Tibial nerve (tissue), 4 donors: Measurements from ENCODE around the gene ARPC5L. TPM values are rescaled to one million over a fixed set of nuclear protein-coding genes. Genes with fewer than 3 reads are reported as not detected.

Experiments
- DNase-seq, 2 donors: peaks; one replicate each; pipeline ENCODE4 v3.0.0-alpha.2; 2019; ENCODE audit warnings: low spot score in 2 of 2
- H3K27ac ChIP-seq, 4 donors: fragments of 200-600 bp; sonication (generic) in 3 of 4; one replicate each; pipeline ENCODE4 v1.5.1; 2017 to 2019; ENCODE audit warnings: mild to moderate bottlenecking in 1 of 4
- H3K27me3 ChIP-seq, 2 donors: fragments of 200-600 bp; sonication (generic) in 1 of 2; one replicate each; pipeline versions ENCODE4 v1.5.1 to v1.6.0; 2017 to 2019
- H3K36me3 ChIP-seq, 3 donors: fragments of 200-600 bp; sonication (generic); one replicate each; pipeline ENCODE4 v1.5.1; 2018 to 2019
- H3K4me1 ChIP-seq, 4 donors: fragments of 200-600 bp; sonication (generic) in 3 of 4; one replicate each; pipeline ENCODE4 v1.5.1; 2017 to 2019
- H3K4me3 ChIP-seq, 4 donors: fragments of 200-600 bp; sonication (generic) in 3 of 4; one replicate each; pipeline ENCODE4 v1.5.1; 2017 to 2019; ENCODE audit warnings: mild to moderate bottlenecking in 1 of 4, moderate library complexity in 1 of 4
- H3K9me3 ChIP-seq, 4 donors: fragments of 200-600 bp; sonication (generic) in 3 of 4; one replicate each; pipeline ENCODE4 v1.5.1; 2017 to 2019
- CTCF ChIP-seq, 5 experiments: fragments of 200-600 bp in 3 of 5; fragments of 450-650 bp in 2 of 5; sonication (generic) in 3 of 5; IDR thresholded peaks; one replicate each; pipeline ENCODE4 v1.5.1; 2016 to 2019; ENCODE audit warnings: antibody characterized with exemption in 5 of 5, mild to moderate bottlenecking in 3 of 5, moderate library complexity in 2 of 5
- EP300 ChIP-seq, 2 donors: sonication (generic); formaldehyde crosslinking; IDR thresholded peaks; one replicate each; pipeline ENCODE4 v1.6.1; 2017; ENCODE audit warnings: antibody characterized with exemption in 2 of 2, mild to moderate bottlenecking in 1 of 2
- POLR2A ChIP-seq, 2 donors: fragments of 450-650 bp; IDR thresholded peaks; one replicate each; pipeline ENCODE4 v1.6.1; 2017; ENCODE audit warnings: antibody characterized with exemption in 2 of 2, mild to moderate bottlenecking in 2 of 2, moderate library complexity in 2 of 2
- WGBS, 2 donors: methylation state at CpG; one replicate each; pipeline ENCODE4 v1.1.5; 2018; 5-methylcytosine and 5-hydroxymethylcytosine counted together
- total RNA-seq, 4 donors: library from RNA; depleted of rRNA; stranded (reverse); fragments of >200 nt; gene quantifications; one replicate each; pipeline ENCODE4 v1.1.0, GENCODE V29; 2016

Gene ARPC5L
- total RNA-seq, 4 donors from 2014 or later, result 21.6 to 25.3 (median 24.2) TPM

DNA sequence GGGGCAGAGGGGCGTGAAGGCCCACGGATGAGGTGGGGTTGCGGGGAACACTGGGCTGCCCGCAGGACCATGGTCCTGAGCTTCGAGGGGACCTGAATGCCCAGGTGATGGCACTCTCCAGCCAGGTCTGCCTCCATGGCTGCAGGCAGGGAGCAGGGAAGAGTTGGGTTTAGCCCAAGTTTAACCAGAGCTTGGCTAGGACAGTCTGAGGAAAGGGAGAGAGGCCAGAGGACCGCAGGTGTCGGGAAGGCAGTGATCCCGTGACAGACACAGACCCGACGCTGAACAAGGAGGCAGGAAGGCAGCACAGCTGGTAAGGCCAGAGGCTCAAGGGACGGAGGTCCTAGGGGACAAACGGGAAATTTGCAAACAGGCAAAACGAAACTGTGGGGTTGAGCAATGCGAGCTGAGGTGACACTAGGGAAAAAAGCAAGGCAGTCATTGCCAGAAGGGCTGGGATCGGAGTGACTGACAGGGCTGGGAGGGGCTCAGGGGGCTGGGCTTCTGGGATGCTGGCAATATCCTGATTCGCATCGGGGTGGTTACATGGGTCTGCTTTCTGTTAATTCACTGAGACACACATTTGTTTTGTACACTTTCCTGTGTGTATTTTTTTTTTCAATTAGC is 25.0 kb downstream of the ARPC5L start:
- no peak overlapping the region for H3K27ac ChIP-seq
- no peaks in the 10 kb centered on the region for H3K4me1 ChIP-seq
- no peak for DNase-seq
- peaks cover 0 to 100% (median 29%) of the 10 kb centered on the region in 3 donors for H3K36me3 ChIP-seq
- H3K4me3 ChIP-seq, result no peak overlapping the region
- no peaks in the 10 kb centered on the region for H3K27me3 ChIP-seq
- H3K9me3 ChIP-seq, result no peaks in the 10 kb centered on the region
- WGBS, 2 donors, result 79 to 86% methylated on average over 17 of the region's 17 CpGs
- TF ChIP-seq CTCF (IDR thresholded peaks at IDR 0.05), result no peak
- no peak for TF ChIP-seq EP300 (IDR thresholded peaks at IDR 0.05)
- no peak for TF ChIP-seq POLR2A (IDR thresholded peaks at IDR 0.05)

GRCh38 chr9:124887832-124888231 is 25.9 kb downstream of the ARPC5L start:
- Histone ChIP-seq H3K36me3 (peaks cover 0 to 98% (median 29%) of the 10 kb centered on the region in 3 donors), H3K27me3 (no peaks in the 10 kb centered on the region), H3K4me1 (no peaks in the 10 kb centered on the region), H3K9me3 (no peaks in the 10 kb centered on the region), H3K4me3 (no peak overlapping the region), H3K27ac (no peak overlapping the region)
- no peak for TF ChIP-seq CTCF (IDR thresholded peaks at IDR 0.05)
- no peak for TF ChIP-seq EP300 (IDR thresholded peaks at IDR 0.05)
- no peak for TF ChIP-seq POLR2A (IDR thresholded peaks at IDR 0.05)
- WGBS, 2 donors, result 85 to 86% methylated on average over 5 of the region's 5 CpGs
- no peak for DNase-seq

DNA sequence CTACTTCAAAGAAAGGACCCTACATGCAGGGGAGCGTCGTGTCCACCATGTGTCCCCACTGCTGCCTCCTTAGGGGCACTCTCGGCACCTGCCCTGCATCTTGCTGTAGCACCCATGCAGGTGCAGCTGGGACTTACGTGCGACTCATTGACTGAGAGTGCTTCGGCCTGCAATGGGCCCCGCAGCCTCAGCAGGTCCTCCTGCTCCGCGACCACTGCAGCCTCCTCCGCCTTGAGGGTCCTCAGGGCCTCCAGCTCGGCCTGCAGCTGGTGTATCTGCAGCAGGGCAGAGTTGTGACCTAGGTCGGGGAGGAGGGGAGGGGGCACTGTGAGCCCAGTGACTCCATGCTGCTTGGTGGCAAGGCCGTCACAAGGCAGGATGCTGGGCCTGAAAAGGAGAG is 27.1 kb downstream of the ARPC5L start:
- no peaks in the 10 kb centered on the region for H3K27me3 ChIP-seq
- no peak for TF ChIP-seq CTCF (IDR thresholded peaks at IDR 0.05)
- TF ChIP-seq POLR2A (IDR thresholded peaks at IDR 0.05), result no peak
- TF ChIP-seq EP300 (IDR thresholded peaks at IDR 0.05), result no peak
- no peak overlapping the region for H3K4me3 ChIP-seq
- no peak overlapping the region for H3K27ac ChIP-seq
- WGBS, 2 donors, result 88 to 95% methylated on average over 9 to 13 of the region's 13 CpGs
- no peak for DNase-seq
- no peaks in the 10 kb centered on the region for H3K4me1 ChIP-seq
- peaks cover 0 to 98% (median 29%) of the 10 kb centered on the region in 3 donors for H3K36me3 ChIP-seq
- no peaks in the 10 kb centered on the region for H3K9me3 ChIP-seq

DNA sequence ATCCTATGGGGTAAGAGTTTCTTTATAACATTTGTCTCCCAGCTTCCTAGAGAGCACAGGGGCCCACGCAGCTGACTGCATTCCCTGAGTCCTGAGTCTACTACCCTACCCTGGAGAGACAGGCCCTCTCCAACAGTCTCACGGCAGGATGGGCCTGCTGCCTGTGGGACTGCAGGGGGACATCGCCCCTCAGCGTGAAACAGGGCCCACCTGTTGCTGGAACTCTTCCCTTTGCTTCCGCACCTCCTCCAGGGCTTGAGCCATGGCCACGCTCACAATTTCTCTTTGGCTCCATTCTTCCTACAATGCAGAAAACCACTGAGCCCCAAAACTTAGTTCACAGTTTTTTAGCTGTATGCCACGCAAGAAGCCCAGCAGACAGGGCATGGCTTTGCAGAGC is 28.2 kb downstream of the ARPC5L start:
- Histone ChIP-seq H3K9me3 (no peaks in the 10 kb centered on the region), H3K4me1 (peaks cover 0 to 8% (median 0%) of the 10 kb centered on the region in 4 donors), H3K4me3 (no peak overlapping the region), H3K27me3 (no peaks in the 10 kb centered on the region), H3K27ac (no peak overlapping the region), H3K36me3 (peaks cover 0 to 92% (median 23%) of the 10 kb centered on the region in 3 donors)
- 86 to 95% methylated on average over 7 of the region's 7 CpGs for WGBS, 2 donors
- DNase-seq, result no peak
- TF ChIP-seq EP300 (IDR thresholded peaks at IDR 0.05) (no peak), CTCF (IDR thresholded peaks at IDR 0.05) (no peak), POLR2A (IDR thresholded peaks at IDR 0.05) (no peak)

GRCh38 chr9:124894035-124894740 is 32.3 kb downstream of the ARPC5L start:
- TF ChIP-seq EP300 (IDR thresholded peaks at IDR 0.05) (no peak), POLR2A (IDR thresholded peaks at IDR 0.05) (no peak), CTCF (IDR thresholded peaks at IDR 0.05) (no peak)
- H3K27me3 ChIP-seq, result no peaks in the 10 kb centered on the region
- peaks cover 0 to 8% (median 0%) of the 10 kb centered on the region in 4 donors for H3K4me1 ChIP-seq
- 74 to 82% methylated on average over 9 of the region's 9 CpGs for WGBS, 2 donors
- no peak overlapping the region for H3K4me3 ChIP-seq
- no peak for DNase-seq
- no peaks in the 10 kb centered on the region for H3K9me3 ChIP-seq
- H3K27ac ChIP-seq, result peak overlapping the region in 2 of 4 donors; percentile 32 to 70
- H3K36me3 ChIP-seq, result peaks cover 0 to 90% (median 2%) of the 10 kb centered on the region in 3 donors
